Calu3 (cell line): ENCODE results near the gene UBE2O. TPM values are rescaled to one million over a fixed set of nuclear protein-coding genes. Genes with fewer than 3 reads are reported as not detected.

Experiments
- BruUV-seq: library from RNA; stranded (reverse); fragments of 400-500 nt; replicated peaks from 2 replicates; lab custom pipeline; 2021; lab: Mats Ljungman, UMichigan
- CTCF ChIA-PET: fragments of 300-600 bp; sonication (Branson Sonifier 250); formaldehyde crosslinking; loops from one replicate; lab custom pipeline; 2022; ENCODE audit warnings: antibody characterized with exemption; lab: Charles Lee
- DNase-seq: peaks from one replicate; pipeline ENCODE4 v3.0.0; 2022
- H3K27ac Mint-ChIP-seq: one replicate; pipeline ENCODE4 v1.8.0; 2022; ENCODE audit warnings: mixed read lengths; ENCODE audit not compliant: unreplicated experiment
- H3K27me3 Mint-ChIP-seq: one replicate; pipeline ENCODE4 v1.8.0; 2022; ENCODE audit warnings: mixed read lengths; ENCODE audit not compliant: unreplicated experiment
- H3K36me3 Mint-ChIP-seq: one replicate; pipeline ENCODE4 v1.8.0; 2022; ENCODE audit warnings: mild to moderate bottlenecking, moderate library complexity, mixed read lengths; ENCODE audit not compliant: insufficient read depth, unreplicated experiment
- H3K4me1 Mint-ChIP-seq: one replicate; pipeline ENCODE4 v1.8.0; 2022; ENCODE audit warnings: mild to moderate bottlenecking, low read depth, mixed read lengths; ENCODE audit not compliant: unreplicated experiment
- H3K4me3 Mint-ChIP-seq: one replicate; pipeline ENCODE4 v1.8.0; 2022; ENCODE audit warnings: mild to moderate bottlenecking, low read depth, moderate library complexity, mixed read lengths; ENCODE audit not compliant: unreplicated experiment
- H3K9me3 Mint-ChIP-seq: one replicate; pipeline ENCODE4 v1.8.0; 2022; ENCODE audit warnings: low read depth, mixed read lengths; ENCODE audit not compliant: unreplicated experiment
- CTCF ChIP-seq: fragments of 200-600 bp; IDR thresholded peaks from one replicate; pipeline ENCODE4 v1.8.0; 2022; ENCODE audit warnings: antibody characterized with exemption; ENCODE audit not compliant: unreplicated experiment
- intact Hi-C: fragments of 100-400 bp; cut with micrococcal nuclease; formaldehyde crosslinking; loops from one replicate; pipeline ENCODE4 v1.10.0; 2022; ENCODE audit not compliant: unreplicated experiment
- total RNA-seq: library from RNA; stranded (reverse); gene quantifications from 2 replicates; pipeline ENCODE4 v1.2.3, GENCODE V29; 2022

Gene UBE2O
- total RNA-seq, 1 experiment from 2014 or later, result 29.0 TPM

- DNase-seq, result no peak
- Mint-ChIP-seq H3K9me3 (no peaks in the 10 kb centered on the region), H3K27me3 (peaks cover 10% of the 10 kb centered on the region), H3K27ac (no peak overlapping the region), H3K36me3 (peaks cover 40% of the 10 kb centered on the region), H3K4me3 (no peak overlapping the region), H3K4me1 (no peaks in the 10 kb centered on the region)
- no peak for TF ChIP-seq CTCF
- no TSS peak for BruUV-seq
- CTCF ChIA-PET, result interaction anchor here (0.9 to 2.6 kb wide), 4 partner anchors 11 to 17 kb away, joined by 3 to 7 read pairs (median 3); no protein-coding TSS in a partner anchor
- intact Hi-C loops, result no loop called here
Measured at GRCh38 chr17:76386966-76387765, 65.8 kb downstream of the UBE2O start.

- BruUV-seq, result no TSS peak
- no peaks in the 10 kb centered on the region for H3K9me3 Mint-ChIP-seq
- peaks cover 10% of the 10 kb centered on the region for H3K27me3 Mint-ChIP-seq
- peaks cover 34% of the 10 kb centered on the region for H3K36me3 Mint-ChIP-seq
- H3K27ac Mint-ChIP-seq, result no peak overlapping the region
- H3K4me1 Mint-ChIP-seq, result no peaks in the 10 kb centered on the region
- CTCF ChIA-PET, result interaction anchor here (0.8 to 2.6 kb wide), 7 partner anchors 12 to 72 kb away, joined by 3 to 11 read pairs (median 5); partner anchors contain the start of gene PRPSAP1
- TF ChIP-seq CTCF, result peak; percentile 91
- H3K4me3 Mint-ChIP-seq, result peak overlapping the region; percentile 71
- DNase-seq, result peak; percentile 89
- intact Hi-C loops, result no loop called here
Measured at GRCh38 chr17:76385892-76386786, 66.8 kb downstream of the UBE2O start.

GRCh38 chr17:76384987-76385891 lies 67.7 kb downstream of the UBE2O start:
- no TSS peak for BruUV-seq
- Mint-ChIP-seq H3K4me1 (no peaks in the 10 kb centered on the region), H3K27me3 (peaks cover 10% of the 10 kb centered on the region), H3K4me3 (peak overlapping the region; percentile 71), H3K27ac (no peak overlapping the region), H3K36me3 (peaks cover 31% of the 10 kb centered on the region), H3K9me3 (no peaks in the 10 kb centered on the region)
- no peak for TF ChIP-seq CTCF
- DNase-seq, result peak; percentile 30
- intact Hi-C loops, result no loop called here
- CTCF ChIA-PET, result interaction anchor here (0.8 to 2.6 kb wide), 6 partner anchors 13 to 73 kb away, joined by 4 to 11 read pairs (median 6); partner anchors contain the start of gene PRPSAP1
